Retinal pigment epithelial cell (primary cell): ENCODE results near the gene HAUS6.
"Not testable (repeated sequence)": the region's sequence is repeated elsewhere in the genome, so short reads cannot be mapped to it uniquely, and the experiment has no call there.

Source experiments
- DNase-seq: peaks from one replicate; pipeline ENCODE4 v3.0.0-alpha.2; 2010; ENCODE audit warnings: low read depth
- H3K4me3 ChIP-seq: 2 replicates; pipeline ENCODE4 v1.5.1; 2011; ENCODE audit warnings: mild to moderate bottlenecking, low read length, control low read depth, moderate library complexity
- TF ChIP-seq, protein P1 (sequence below): conservative IDR thresholded peaks from 2 replicates; pipeline ENCODE4 v1.5.1; 2011; ENCODE audit warnings: low read depth, low read length, control low read depth, inconsistent platforms

Gene HAUS6, protein sequence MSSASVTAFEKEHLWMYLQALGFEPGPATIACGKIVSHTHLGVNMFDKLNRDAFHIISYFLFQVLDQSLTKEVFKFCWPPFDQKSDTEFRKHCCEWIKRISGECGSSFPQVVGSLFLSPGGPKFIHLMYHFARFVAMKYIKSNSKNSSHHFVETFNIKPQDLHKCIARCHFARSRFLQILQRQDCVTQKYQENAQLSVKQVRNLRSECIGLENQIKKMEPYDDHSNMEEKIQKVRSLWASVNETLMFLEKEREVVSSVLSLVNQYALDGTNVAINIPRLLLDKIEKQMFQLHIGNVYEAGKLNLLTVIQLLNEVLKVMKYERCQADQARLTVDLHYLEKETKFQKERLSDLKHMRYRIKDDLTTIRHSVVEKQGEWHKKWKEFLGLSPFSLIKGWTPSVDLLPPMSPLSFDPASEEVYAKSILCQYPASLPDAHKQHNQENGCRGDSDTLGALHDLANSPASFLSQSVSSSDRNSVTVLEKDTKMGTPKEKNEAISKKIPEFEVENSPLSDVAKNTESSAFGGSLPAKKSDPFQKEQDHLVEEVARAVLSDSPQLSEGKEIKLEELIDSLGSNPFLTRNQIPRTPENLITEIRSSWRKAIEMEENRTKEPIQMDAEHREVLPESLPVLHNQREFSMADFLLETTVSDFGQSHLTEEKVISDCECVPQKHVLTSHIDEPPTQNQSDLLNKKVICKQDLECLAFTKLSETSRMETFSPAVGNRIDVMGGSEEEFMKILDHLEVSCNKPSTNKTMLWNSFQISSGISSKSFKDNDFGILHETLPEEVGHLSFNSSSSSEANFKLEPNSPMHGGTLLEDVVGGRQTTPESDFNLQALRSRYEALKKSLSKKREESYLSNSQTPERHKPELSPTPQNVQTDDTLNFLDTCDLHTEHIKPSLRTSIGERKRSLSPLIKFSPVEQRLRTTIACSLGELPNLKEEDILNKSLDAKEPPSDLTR

DNA sequence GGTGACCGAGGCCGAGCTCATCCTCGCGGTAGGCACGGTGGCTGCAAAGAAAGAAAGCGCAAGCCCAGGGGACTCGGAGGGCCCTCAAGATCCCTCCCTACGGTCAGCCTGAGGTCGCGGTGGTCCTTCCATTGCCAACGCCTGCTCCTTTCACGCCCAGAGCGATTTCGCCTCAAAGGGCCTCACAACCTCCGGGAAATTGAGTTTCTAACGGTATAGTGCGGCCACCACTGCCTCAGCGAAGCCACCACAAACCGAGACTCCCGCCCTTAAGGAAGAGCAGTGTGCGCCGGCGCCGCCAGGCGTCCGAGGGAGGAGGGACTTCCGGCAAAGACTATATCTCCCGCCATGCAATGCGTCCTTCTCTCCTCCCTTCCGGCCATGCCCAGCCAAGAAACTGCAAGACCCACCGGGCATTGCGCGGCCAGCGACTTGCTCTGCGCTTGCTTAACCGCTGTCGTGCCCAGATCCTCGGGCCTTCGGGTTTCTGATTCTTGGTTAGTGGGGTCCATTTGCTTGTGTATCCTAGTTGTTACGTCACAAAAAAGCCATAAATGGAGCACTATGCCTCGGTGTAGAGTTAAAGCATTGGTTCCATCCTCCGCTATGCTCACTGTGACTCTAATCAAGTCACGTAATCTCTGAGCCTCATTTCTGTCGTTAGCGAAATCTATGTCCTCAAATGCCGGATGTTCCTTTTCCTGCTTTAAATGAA, at the start of gene HAUS6:
HAUS6 (minus strand) TSS at position 274 of the 715 bp plus-strand sequence; CDS start at position 21, 253 bp downstream.
- peak; percentile 88 for DNase-seq
- peak within 1 kb of the TSS; percentile 85 for H3K4me3 ChIP-seq
- TF ChIP-seq, protein P1, sequence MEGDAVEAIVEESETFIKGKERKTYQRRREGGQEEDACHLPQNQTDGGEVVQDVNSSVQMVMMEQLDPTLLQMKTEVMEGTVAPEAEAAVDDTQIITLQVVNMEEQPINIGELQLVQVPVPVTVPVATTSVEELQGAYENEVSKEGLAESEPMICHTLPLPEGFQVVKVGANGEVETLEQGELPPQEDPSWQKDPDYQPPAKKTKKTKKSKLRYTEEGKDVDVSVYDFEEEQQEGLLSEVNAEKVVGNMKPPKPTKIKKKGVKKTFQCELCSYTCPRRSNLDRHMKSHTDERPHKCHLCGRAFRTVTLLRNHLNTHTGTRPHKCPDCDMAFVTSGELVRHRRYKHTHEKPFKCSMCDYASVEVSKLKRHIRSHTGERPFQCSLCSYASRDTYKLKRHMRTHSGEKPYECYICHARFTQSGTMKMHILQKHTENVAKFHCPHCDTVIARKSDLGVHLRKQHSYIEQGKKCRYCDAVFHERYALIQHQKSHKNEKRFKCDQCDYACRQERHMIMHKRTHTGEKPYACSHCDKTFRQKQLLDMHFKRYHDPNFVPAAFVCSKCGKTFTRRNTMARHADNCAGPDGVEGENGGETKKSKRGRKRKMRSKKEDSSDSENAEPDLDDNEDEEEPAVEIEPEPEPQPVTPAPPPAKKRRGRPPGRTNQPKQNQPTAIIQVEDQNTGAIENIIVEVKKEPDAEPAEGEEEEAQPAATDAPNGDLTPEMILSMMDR = peak; percentile 46

DNA sequence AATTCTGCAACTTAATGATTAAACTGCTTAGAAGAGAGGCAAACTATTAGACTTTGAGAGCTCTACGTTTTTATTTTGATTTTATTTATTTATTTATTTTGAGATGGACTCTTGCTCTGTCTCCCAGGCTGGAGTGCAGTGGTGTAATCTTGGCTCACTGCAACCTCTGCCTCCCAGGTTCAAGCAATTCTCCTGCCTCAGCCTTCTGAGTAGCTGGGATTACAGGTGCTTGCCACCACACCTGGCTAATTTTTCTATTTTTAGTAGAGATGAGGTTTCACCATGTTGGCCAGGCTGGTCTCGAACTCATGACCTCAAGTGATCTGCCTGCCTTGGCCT, 49.4 kb upstream of the HAUS6 start:
- DNase-seq, H3K4me3 ChIP-seq: not testable (repeated sequence)

DNA sequence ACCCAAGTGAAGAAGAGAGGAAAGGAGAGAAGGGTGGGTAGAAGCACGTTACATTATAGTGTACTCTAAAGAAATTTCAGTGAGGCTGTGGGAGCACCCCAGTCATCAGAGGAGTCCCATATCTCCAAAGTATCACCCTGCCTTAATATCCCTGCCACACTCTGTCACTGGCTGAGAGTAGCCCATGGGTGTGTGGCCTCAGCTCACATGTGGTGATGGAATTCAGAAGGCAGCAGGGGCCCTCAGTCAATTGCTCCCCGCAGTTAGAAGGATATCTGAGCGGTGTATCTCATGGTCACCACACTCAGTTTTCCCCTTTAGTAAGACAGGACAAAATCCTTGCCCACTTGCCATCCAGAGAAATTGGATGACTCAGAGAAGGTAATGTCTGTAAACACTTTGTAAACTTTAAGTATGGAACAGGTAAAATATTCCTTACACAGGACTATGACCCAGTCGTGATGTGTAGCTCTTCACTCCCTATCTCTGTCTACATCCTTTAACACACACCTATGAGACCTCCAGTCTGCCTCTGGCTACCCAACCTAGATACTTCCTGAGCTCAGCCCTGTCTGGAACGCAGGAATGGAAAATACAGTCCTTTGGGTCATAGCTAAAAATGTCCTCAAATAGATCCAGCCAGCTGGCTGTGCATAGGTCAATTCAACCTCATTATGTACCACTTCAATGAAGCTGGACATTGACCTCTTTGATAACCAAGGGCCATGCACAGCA, 48.9 kb upstream of the HAUS6 start:
- no peak for DNase-seq

DNA sequence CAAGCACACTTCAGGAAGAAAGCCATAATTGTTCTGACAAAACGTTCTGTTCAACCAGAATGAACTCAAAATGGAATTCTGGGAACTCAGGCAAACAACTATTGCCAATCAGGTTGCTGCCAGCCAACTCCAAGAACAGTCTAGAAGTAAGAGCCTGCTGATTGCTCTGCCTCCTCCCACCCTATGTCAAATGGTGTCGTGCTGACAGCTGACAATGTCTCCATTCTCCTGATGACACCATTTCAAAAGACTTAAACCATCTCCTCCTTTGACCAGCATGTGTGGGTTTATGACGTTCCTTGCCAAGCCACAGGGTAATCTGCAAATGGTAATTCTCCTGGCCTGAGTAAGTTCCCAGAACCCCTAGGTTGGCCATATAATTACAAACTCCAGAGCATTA, 46.5 kb upstream of the HAUS6 start:
- H3K4me3 ChIP-seq = no peak overlapping the region
- DNase-seq = no peak
- TF ChIP-seq, protein P1 = no peak

More for the DNA sequence above, 48.9 kb upstream of the HAUS6 start:
- H3K4me3 ChIP-seq = no peak overlapping the region
- TF ChIP-seq, protein P1 = no peak

DNA sequence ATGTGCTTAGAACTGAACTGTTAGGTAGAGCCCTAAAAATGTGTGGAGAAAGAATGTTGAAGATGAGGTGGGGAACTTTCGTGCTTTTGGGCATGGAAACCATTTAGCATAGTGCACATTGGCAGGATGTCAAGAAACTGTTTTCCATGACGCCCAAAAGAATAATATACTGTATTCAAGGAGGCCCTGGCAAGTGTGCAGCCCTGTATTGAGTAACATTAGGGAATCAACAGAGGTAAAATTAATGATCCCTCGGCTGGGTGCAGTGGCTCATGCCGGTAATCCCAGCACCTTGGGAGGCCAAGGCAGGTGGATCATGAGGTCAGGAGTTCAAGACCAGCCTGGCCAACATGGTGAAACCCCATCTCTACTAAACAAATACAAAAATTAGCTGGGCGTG, 45.5 kb upstream of the HAUS6 start:
- no peak for DNase-seq
- TF ChIP-seq, protein P1 = no peak
- no peak overlapping the region for H3K4me3 ChIP-seq

DNA sequence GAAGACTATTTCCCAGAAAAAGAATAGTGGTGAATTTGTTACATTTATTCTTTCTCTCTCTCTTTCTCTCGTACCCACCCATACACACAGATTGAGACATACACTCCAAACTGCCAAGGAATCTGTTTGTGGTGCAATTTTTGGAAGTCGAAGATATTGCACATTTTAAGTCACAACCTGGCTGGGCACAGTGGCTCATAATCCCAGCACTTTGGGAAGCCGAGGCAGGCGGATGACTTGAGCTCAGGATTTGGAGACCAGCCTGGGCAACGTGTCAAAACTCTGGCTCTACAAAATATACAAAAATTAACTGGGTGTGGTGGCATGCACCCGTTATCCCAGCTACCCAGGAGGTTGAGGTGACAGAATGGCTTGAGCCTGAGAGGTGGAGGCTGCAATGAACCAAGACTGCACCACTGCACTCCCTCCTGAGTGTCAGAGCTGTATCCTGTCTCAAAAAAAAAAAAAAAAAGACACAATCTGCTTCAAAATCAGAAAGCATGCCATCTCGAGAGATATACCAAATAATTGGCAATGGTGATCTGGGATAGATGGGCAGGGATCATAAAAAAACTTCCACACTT, 43.8 kb upstream of the HAUS6 start:
- TF ChIP-seq, protein P1 = no peak
- no peak for DNase-seq
- H3K4me3 ChIP-seq = no peak overlapping the region
